Fibroblast of villous mesenchyme (primary cell): ENCODE measurements around the gene MYMK. TPM values are rescaled to one million over a fixed set of nuclear protein-coding genes. Genes with fewer than 3 reads are reported as not detected.

Experiments
- DNase-seq: peaks from one replicate; pipeline ENCODE4 v3.0.0-alpha.2; 2010; ENCODE audit warnings: low read depth
- H3K4me3 ChIP-seq: 2 replicates; pipeline ENCODE4 v1.5.1; 2011; ENCODE audit warnings: low read depth, mild to moderate bottlenecking, low read length
- CTCF ChIP-seq: IDR thresholded peaks from 2 replicates; pipeline ENCODE4 v1.5.1; 2012; ENCODE audit warnings: low read depth, mild to moderate bottlenecking, low read length; ENCODE audit not compliant: insufficient read depth
- total RNA-seq: library from RNA; depleted of rRNA; stranded (reverse); fragments of >200 nt; gene quantifications from 2 replicates; pipeline ENCODE4 v1.2.3, GENCODE V29; 2012

MYMK gene
- total RNA-seq, 1 donor = not detected

- DNase-seq = no peak
- TF ChIP-seq CTCF = no peak
- H3K4me3 ChIP-seq = no peak overlapping the region
Measured at GRCh38 chr9:133495327-133496293, 29.1 kb downstream of the MYMK start.

GRCh38 chr9:133494636-133495326 is 30.0 kb downstream of the MYMK start:
- no peak overlapping the region for H3K4me3 ChIP-seq
- no peak for TF ChIP-seq CTCF
- DNase-seq = no peak

GRCh38 chr9:133493845-133494540 is 30.8 kb downstream of the MYMK start:
- no peak for DNase-seq
- TF ChIP-seq CTCF = no peak
- H3K4me3 ChIP-seq = no peak overlapping the region

- no peak for TF ChIP-seq CTCF
- no peak overlapping the region for H3K4me3 ChIP-seq
- DNase-seq = no peak
Measured at GRCh38 chr9:133493428-133493827, 31.3 kb downstream of the MYMK start.

GRCh38 chr9:133492061-133493021 is 32.4 kb downstream of the MYMK start:
- no peak for TF ChIP-seq CTCF
- H3K4me3 ChIP-seq = no peak overlapping the region
- DNase-seq = no peak

- no peak for TF ChIP-seq CTCF
- no peak overlapping the region for H3K4me3 ChIP-seq
- no peak for DNase-seq
Measured at GRCh38 chr9:133491656-133491925, 33.2 kb downstream of the MYMK start.
